ENCODE measurements around the gene ZNF740. TPM values are rescaled to one million over a fixed set of nuclear protein-coding genes. Genes with fewer than 3 reads are reported as not detected.

The ZNF740 gene
- total RNA-seq, 1 experiment from 2014 or later = 49.7 TPM

GRCh38 chr12:53160000-53160399, 20.5 kb upstream of the ZNF740 start:
- CTCF ChIA-PET = interaction anchor here (0.6 to 3.4 kb wide), 13 partner anchors 11 to 192 kb away, joined by 3 to 34 read pairs (median 5); partner anchors contain the start of genes AAAS, CSAD, SPRYD3 and ZNF740
- no peak overlapping the region; the same call in 1 of the 2 replicates for H3K27ac ChIP-seq (ENCODE audit: low read depth, low read length)
- peaks cover 3 to 15% of the 10 kb centered on the region in 2 experiments; a peak in 3 of 4 replicates for H3K4me1 ChIP-seq (ENCODE audit: control insufficient read depth in 1 of 2, insufficient read depth in 2 of 2, low read length in 2 of 2)
- H3K27me3 ChIP-seq (ENCODE audit: insufficient read depth, low read length) = no peaks in the 10 kb centered on the region
- H2AFZ ChIP-seq (ENCODE audit: low read depth, low read length, poor library complexity, severe bottlenecking) = no peak overlapping the region
- no peaks in the 10 kb centered on the region for H3K79me2 ChIP-seq (ENCODE audit: insufficient read depth, low read length)
- no peaks in the 10 kb centered on the region for H4K20me1 ChIP-seq (ENCODE audit: insufficient read depth)
- no peak for ATAC-seq
- no peaks in the 10 kb centered on the region for H3K9me2 ChIP-seq (ENCODE audit: insufficient read depth)
- H3K4me3 ChIP-seq (replicated peaks in 1 of 2; ENCODE audit: low read depth in 1 of 2, low read length in 2 of 2) = no peak overlapping the region
- no peak for TF ChIP-seq ZFX (IDR thresholded peaks at IDR 0.05)
- TF ChIP-seq SIN3A (IDR thresholded peaks at IDR 0.05; ENCODE audit: low read depth) = no peak
- no peak for TF ChIP-seq POLR2A (IDR thresholded peaks at IDR 0.05; ENCODE audit: borderline replicate concordance, extremely low read depth, insufficient read depth, insufficient read length)
- no peak for TF ChIP-seq EGR1 (IDR thresholded peaks at IDR 0.05; ENCODE audit: low read depth)
- TF ChIP-seq SP1 (IDR thresholded peaks at IDR 0.05; ENCODE audit: low read depth) = no peak
- no peak for TF ChIP-seq YY1 (IDR thresholded peaks at IDR 0.05; ENCODE audit: extremely low read depth, insufficient replicate concordance, low read depth, low read length)
- TF ChIP-seq ZBTB33 (IDR thresholded peaks at IDR 0.05; ENCODE audit: extremely low read depth, insufficient replicate concordance, low read length) = no peak
- H3K9ac ChIP-seq (ENCODE audit: low read length) = no peak overlapping the region
- H3K36me3 ChIP-seq (ENCODE audit: control insufficient read depth in 1 of 2, insufficient read depth in 2 of 2, low read length in 2 of 2) = no peaks in the 10 kb centered on the region
- DNase-seq (ENCODE audit: low read depth, low spot score) = no peak
- intact Hi-C loops (cut with micrococcal nuclease) = loop anchor here (1.0 kb wide), 3 partner anchors 30 to 127 kb away; no protein-coding TSS in a partner anchor
- RAD21 ChIA-PET (ENCODE audit: low non-redundant PET in 1 of 2, low total read pairs in 2 of 2, uncharacterized antibody in 2 of 2, unreplicated experiment in 2 of 2) = interaction anchor here (1.3 to 1.8 kb wide), 3 partner anchors 30 to 161 kb away, joined by 3 to 8 read pairs (median 4); partner anchors contain the start of gene AAAS (in 1 of the 2)
- no TSS peak for BruUV-seq (replicated peaks)
- H3K4me2 ChIP-seq (ENCODE audit: low read length) = no peak overlapping the region
- POLR2A ChIA-PET = interaction anchor here (0.8 to 1.4 kb wide), 3 partner anchors 20 to 81 kb away, joined by 3 to 5 read pairs (median 5); partner anchors contain the start of genes CSAD, SPRYD3 and ZNF740
- H3K9me3 ChIP-seq (ENCODE audit: control insufficient read depth in 1 of 2, insufficient read depth in 1 of 2, low read depth in 1 of 2, low read length in 2 of 2) = no peaks in the 10 kb centered on the region
